HUES64 (cell line): ENCODE measurements around the gene LEMD2.

Experiments used
- H3K27ac ChIP-seq: 2 replicates; pipeline ENCODE4 v1.7.0; 2013; ENCODE audit warnings: low read depth, low read length, inconsistent platforms
- H3K27me3 ChIP-seq: 2 replicates; pipeline ENCODE4 v1.6.1; 2013; ENCODE audit warnings: mild to moderate bottlenecking, low read length; ENCODE audit not compliant: insufficient read depth
- H3K36me3 ChIP-seq: 2 replicates; pipeline ENCODE4 v1.6.1; 2013; ENCODE audit warnings: mild to moderate bottlenecking, low read length; ENCODE audit not compliant: insufficient read depth
- H3K4me1 ChIP-seq: 2 replicates; pipeline ENCODE4 v1.6.1; 2013; ENCODE audit warnings: mild to moderate bottlenecking, low read length, moderate library complexity; ENCODE audit not compliant: insufficient read depth
- H3K4me3 ChIP-seq: 2 replicates; pipeline ENCODE4 v1.5.1; 2013; ENCODE audit warnings: mild to moderate bottlenecking, low read length, moderate library complexity
- H3K9ac ChIP-seq: 2 replicates; pipeline ENCODE4 v1.6.1; 2013; ENCODE audit warnings: mild to moderate bottlenecking, low read depth, low read length
- H3K9me3 ChIP-seq: 2 replicates; pipeline ENCODE4 v1.6.1; 2013; ENCODE audit warnings: low read depth, low read length; ENCODE audit not compliant: insufficient read depth
- WGBS: fragments of 150-250, 120-280 bp; methylation state at CpG from one replicate; pipeline ENCODE4 v1.1.7; 2013; ENCODE audit warnings: missing lambda C conversion rate; 5-methylcytosine and 5-hydroxymethylcytosine counted together

LEMD2 gene

GRCh38 chr6:33742092-33742491 lies 46.8 kb downstream of the LEMD2 start:
- H3K4me3 ChIP-seq: no peak overlapping the region
- H3K27me3 ChIP-seq: no peaks in the 10 kb centered on the region
- H3K9me3 ChIP-seq: no peaks in the 10 kb centered on the region
- no peak overlapping the region for H3K9ac ChIP-seq
- H3K4me1 ChIP-seq: peaks cover 25% of the 10 kb centered on the region
- no peak overlapping the region for H3K27ac ChIP-seq
- WGBS: 90% methylated on average over 9 of the region's 9 CpGs
- no peaks in the 10 kb centered on the region for H3K36me3 ChIP-seq

GRCh38 chr6:33740794-33741193 lies 48.1 kb downstream of the LEMD2 start:
- H3K9me3 ChIP-seq: no peaks in the 10 kb centered on the region
- no peak overlapping the region for H3K4me3 ChIP-seq
- H3K36me3 ChIP-seq: no peaks in the 10 kb centered on the region
- H3K9ac ChIP-seq: no peak overlapping the region
- H3K27ac ChIP-seq: no peak overlapping the region
- peaks cover 14% of the 10 kb centered on the region; the same call in 1 of the 2 replicates for H3K4me1 ChIP-seq
- WGBS: 91% methylated on average over 5 of the region's 5 CpGs
- H3K27me3 ChIP-seq: no peaks in the 10 kb centered on the region

GRCh38 chr6:33740204-33740608 lies 48.7 kb downstream of the LEMD2 start:
- H3K4me3 ChIP-seq: no peak overlapping the region
- no peaks in the 10 kb centered on the region for H3K9me3 ChIP-seq
- H3K36me3 ChIP-seq: no peaks in the 10 kb centered on the region
- H3K9ac ChIP-seq: no peak overlapping the region
- H3K27ac ChIP-seq: no peak overlapping the region
- 89% methylated on average over 6 of the region's 6 CpGs for WGBS
- H3K4me1 ChIP-seq: peaks cover 8% of the 10 kb centered on the region; the same call in 1 of the 2 replicates
- no peaks in the 10 kb centered on the region for H3K27me3 ChIP-seq

GRCh38 chr6:33739571-33739970 lies 49.4 kb downstream of the LEMD2 start:
- H3K27ac ChIP-seq: no peak overlapping the region
- H3K27me3 ChIP-seq: no peaks in the 10 kb centered on the region
- WGBS: 95% methylated on average over 5 of the region's 5 CpGs
- H3K4me1 ChIP-seq: 0 out of 2 replicates have a peak, but pooled peaks cover 4% of the 10 kb centered on the region
- no peaks in the 10 kb centered on the region for H3K9me3 ChIP-seq
- no peak overlapping the region for H3K9ac ChIP-seq
- H3K4me3 ChIP-seq: no peak overlapping the region
- H3K36me3 ChIP-seq: no peaks in the 10 kb centered on the region

- WGBS: 92% methylated on average over 5 of the region's 5 CpGs
- H3K36me3 ChIP-seq: no peaks in the 10 kb centered on the region
- H3K9ac ChIP-seq: no peak overlapping the region
- no peak overlapping the region for H3K27ac ChIP-seq
- H3K4me3 ChIP-seq: no peak overlapping the region
- H3K9me3 ChIP-seq: no peaks in the 10 kb centered on the region
- H3K4me1 ChIP-seq: no peaks in the 10 kb centered on the region
- H3K27me3 ChIP-seq: no peaks in the 10 kb centered on the region
Measured at GRCh38 chr6:33738879-33739278, 50.1 kb downstream of the LEMD2 start.

- H3K36me3 ChIP-seq: no peaks in the 10 kb centered on the region
- no peak overlapping the region for H3K27ac ChIP-seq
- no peaks in the 10 kb centered on the region for H3K4me1 ChIP-seq
- WGBS: 93% methylated on average over 9 of the region's 9 CpGs
- no peaks in the 10 kb centered on the region for H3K27me3 ChIP-seq
- no peak overlapping the region for H3K4me3 ChIP-seq
- no peaks in the 10 kb centered on the region for H3K9me3 ChIP-seq
- no peak overlapping the region for H3K9ac ChIP-seq
Measured at GRCh38 chr6:33738153-33738552, 50.8 kb downstream of the LEMD2 start.

- Histone ChIP-seq H3K36me3 (no peaks in the 10 kb centered on the region), H3K27me3 (no peaks in the 10 kb centered on the region), H3K4me1 (no peaks in the 10 kb centered on the region), H3K9me3 (no peaks in the 10 kb centered on the region), H3K9ac (no peak overlapping the region), H3K27ac (no peak overlapping the region), H3K4me3 (no peak overlapping the region)
- WGBS: 93% methylated on average over 15 of the region's 15 CpGs
Measured at GRCh38 chr6:33737267-33738026, 51.5 kb downstream of the LEMD2 start.

GRCh38 chr6:33735216-33735615 lies 53.7 kb downstream of the LEMD2 start:
- 83% methylated on average over 18 of the region's 18 CpGs for WGBS
- no peaks in the 10 kb centered on the region for H3K4me1 ChIP-seq
- H3K36me3 ChIP-seq: no peaks in the 10 kb centered on the region
- no peak overlapping the region for H3K9ac ChIP-seq
- H3K27ac ChIP-seq: no peak overlapping the region
- H3K9me3 ChIP-seq: no peaks in the 10 kb centered on the region
- H3K27me3 ChIP-seq: no peaks in the 10 kb centered on the region
- H3K4me3 ChIP-seq: no peak overlapping the region

- H3K36me3 ChIP-seq: no peaks in the 10 kb centered on the region
- 95% methylated on average over 8 of the region's 8 CpGs for WGBS
- no peaks in the 10 kb centered on the region for H3K9me3 ChIP-seq
- no peak overlapping the region for H3K27ac ChIP-seq
- no peak overlapping the region for H3K9ac ChIP-seq
- no peaks in the 10 kb centered on the region for H3K27me3 ChIP-seq
- H3K4me1 ChIP-seq: no peaks in the 10 kb centered on the region
- no peak overlapping the region for H3K4me3 ChIP-seq
Measured at GRCh38 chr6:33733709-33734007, 55.3 kb downstream of the LEMD2 start.

GRCh38 chr6:33732817-33733708 lies 55.9 kb downstream of the LEMD2 start:
- H3K4me3 ChIP-seq: no peak overlapping the region
- WGBS: 90% methylated on average over 13 of the region's 13 CpGs
- H3K9ac ChIP-seq: no peak overlapping the region
- no peaks in the 10 kb centered on the region for H3K9me3 ChIP-seq
- H3K36me3 ChIP-seq: no peaks in the 10 kb centered on the region
- no peak overlapping the region for H3K27ac ChIP-seq
- H3K27me3 ChIP-seq: no peaks in the 10 kb centered on the region
- H3K4me1 ChIP-seq: no peaks in the 10 kb centered on the region

- Histone ChIP-seq H3K27ac (no peak overlapping the region), H3K9ac (no peak overlapping the region), H3K4me3 (no peak overlapping the region), H3K4me1 (no peaks in the 10 kb centered on the region), H3K36me3 (no peaks in the 10 kb centered on the region), H3K27me3 (no peaks in the 10 kb centered on the region), H3K9me3 (no peaks in the 10 kb centered on the region)
- 91% methylated on average over 6 of the region's 6 CpGs for WGBS
Measured at GRCh38 chr6:33732385-33732784, 56.5 kb downstream of the LEMD2 start.
